Measurements from ENCODE around the gene RALB.

DNA sequence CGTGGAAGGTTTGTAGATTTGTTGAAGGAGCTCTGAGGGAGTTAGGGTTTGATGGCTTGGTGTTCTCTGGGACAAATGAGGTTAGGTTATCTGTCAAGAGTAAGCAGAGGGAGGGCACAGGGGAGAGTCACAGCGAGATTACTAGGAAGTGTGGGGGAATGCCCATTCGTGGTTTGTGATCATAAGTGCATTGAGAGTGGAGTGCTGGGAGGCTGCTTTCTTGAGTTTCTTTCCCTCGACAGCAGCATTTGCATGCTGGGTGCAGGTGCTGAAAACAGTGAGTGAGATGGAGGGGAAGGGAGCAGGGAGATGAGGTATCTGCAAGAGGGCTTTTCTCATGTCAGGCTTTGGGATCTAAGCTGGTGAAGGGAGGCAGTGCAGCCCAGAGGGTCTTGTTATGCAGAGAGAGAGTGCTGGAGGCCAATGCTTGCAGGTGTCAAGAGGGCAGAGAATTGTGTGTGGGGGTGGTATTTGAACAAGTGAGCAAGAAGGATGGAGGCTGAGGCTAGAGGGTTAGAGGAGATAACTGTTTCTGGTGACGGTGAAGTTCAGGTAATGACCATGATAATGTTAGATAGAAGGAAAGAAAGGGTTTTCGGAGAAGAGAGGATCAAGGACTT, 8.8 kb downstream of the RALB start:
- TF ChIP-seq, protein P1, sequence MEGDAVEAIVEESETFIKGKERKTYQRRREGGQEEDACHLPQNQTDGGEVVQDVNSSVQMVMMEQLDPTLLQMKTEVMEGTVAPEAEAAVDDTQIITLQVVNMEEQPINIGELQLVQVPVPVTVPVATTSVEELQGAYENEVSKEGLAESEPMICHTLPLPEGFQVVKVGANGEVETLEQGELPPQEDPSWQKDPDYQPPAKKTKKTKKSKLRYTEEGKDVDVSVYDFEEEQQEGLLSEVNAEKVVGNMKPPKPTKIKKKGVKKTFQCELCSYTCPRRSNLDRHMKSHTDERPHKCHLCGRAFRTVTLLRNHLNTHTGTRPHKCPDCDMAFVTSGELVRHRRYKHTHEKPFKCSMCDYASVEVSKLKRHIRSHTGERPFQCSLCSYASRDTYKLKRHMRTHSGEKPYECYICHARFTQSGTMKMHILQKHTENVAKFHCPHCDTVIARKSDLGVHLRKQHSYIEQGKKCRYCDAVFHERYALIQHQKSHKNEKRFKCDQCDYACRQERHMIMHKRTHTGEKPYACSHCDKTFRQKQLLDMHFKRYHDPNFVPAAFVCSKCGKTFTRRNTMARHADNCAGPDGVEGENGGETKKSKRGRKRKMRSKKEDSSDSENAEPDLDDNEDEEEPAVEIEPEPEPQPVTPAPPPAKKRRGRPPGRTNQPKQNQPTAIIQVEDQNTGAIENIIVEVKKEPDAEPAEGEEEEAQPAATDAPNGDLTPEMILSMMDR (IDR thresholded peaks at IDR 0.05), result no peak
- TF ChIP-seq POLR2AphosphoS5 (IDR thresholded peaks at IDR 0.05) (no peak), POLR2A (IDR thresholded peaks at IDR 0.05) (no peak), EP300 (IDR thresholded peaks at IDR 0.05; ENCODE audit: low read depth) (no peak)

Data from transverse colon (tissue), 4 donors.